Measurements from ENCODE around the gene ELL2.

GRCh38 chr5:95874246-95874645 is 87.4 kb downstream of the ELL2 start:
- TF ChIP-seq, protein P1, sequence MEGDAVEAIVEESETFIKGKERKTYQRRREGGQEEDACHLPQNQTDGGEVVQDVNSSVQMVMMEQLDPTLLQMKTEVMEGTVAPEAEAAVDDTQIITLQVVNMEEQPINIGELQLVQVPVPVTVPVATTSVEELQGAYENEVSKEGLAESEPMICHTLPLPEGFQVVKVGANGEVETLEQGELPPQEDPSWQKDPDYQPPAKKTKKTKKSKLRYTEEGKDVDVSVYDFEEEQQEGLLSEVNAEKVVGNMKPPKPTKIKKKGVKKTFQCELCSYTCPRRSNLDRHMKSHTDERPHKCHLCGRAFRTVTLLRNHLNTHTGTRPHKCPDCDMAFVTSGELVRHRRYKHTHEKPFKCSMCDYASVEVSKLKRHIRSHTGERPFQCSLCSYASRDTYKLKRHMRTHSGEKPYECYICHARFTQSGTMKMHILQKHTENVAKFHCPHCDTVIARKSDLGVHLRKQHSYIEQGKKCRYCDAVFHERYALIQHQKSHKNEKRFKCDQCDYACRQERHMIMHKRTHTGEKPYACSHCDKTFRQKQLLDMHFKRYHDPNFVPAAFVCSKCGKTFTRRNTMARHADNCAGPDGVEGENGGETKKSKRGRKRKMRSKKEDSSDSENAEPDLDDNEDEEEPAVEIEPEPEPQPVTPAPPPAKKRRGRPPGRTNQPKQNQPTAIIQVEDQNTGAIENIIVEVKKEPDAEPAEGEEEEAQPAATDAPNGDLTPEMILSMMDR (IDR thresholded peaks at IDR 0.05) = no peak
- no peak for TF ChIP-seq POLR2A (IDR thresholded peaks at IDR 0.05)
- no peak for TF ChIP-seq POLR2AphosphoS5 (IDR thresholded peaks at IDR 0.05)

Measured in prostate gland (tissue), 2 donors.